A549 (cell line): ENCODE results near the gene PACS2. TPM values are rescaled to one million over a fixed set of nuclear protein-coding genes. Genes with fewer than 3 reads are reported as not detected.
"Not testable (repeated sequence)": the region's sequence is repeated elsewhere in the genome, so short reads cannot be mapped to it uniquely, and the experiment has no call there.

Source experiments
- ATAC-seq, 2 experiments: fragments of 200-7000 bp in 1 of 2; fragments of >200 bp in 1 of 2; cut with Nextera tagmentation in 1 of 2; cut with Tn5 transposase in 1 of 2; 3 replicates each; pipeline versions ENCODE4 v1.8.0 to v1.9.1; 2018 to 2020; ENCODE audit warnings: mild to moderate bottlenecking in 1 of 2, moderate library complexity in 1 of 2
- CTCF ChIA-PET: fragments of 300-600 bp; sonication (Branson Sonifier 250); formaldehyde crosslinking; extraction: SDS; loops from one replicate; lab custom pipeline; 2021; ENCODE audit warnings: antibody characterized with exemption, inconsistent platforms; lab: Yijun Ruan, JAX
- POLR2A ChIA-PET: fragments of 350-600 bp; formaldehyde crosslinking; extraction: SDS; loops from one replicate; lab custom pipeline; 2021; ENCODE audit warnings: antibody characterized with exemption, inconsistent platforms; lab: Yijun Ruan, JAX
- DNase-seq, 2 experiments: peaks; one replicate each; pipeline versions ENCODE4 v3.0.0 to v3.0.0-alpha.2; 2011 to 2016; ENCODE audit warnings: low read depth in 1 of 2, low spot score in 1 of 2
- FAIRE-seq: peaks from 2 replicates; lab custom pipeline; 2011; peaks lifted over from hg19 to GRCh38; lab: Jason Lieb, UNC
- H3K27ac ChIP-seq, 2 experiments: fragments of >200 bp; sonication (Bioruptor Twin); formaldehyde crosslinking; 3 replicates each; pipeline ENCODE4 v1.5.1; 2016 to 2017
- H3K4me1 ChIP-seq: fragments of >200 bp; sonication (Bioruptor Twin); formaldehyde crosslinking; 3 replicates; pipeline ENCODE4 v1.6.1; 2016
- H3K4me2 ChIP-seq: fragments of >200 bp; sonication (Bioruptor Twin); formaldehyde crosslinking; 3 replicates; pipeline ENCODE4 v1.6.1; 2016
- H3K4me3 ChIP-seq: fragments of >200 bp; sonication (Bioruptor Twin); formaldehyde crosslinking; 3 replicates; pipeline ENCODE4 v1.5.1; 2016
- H3K9me3 ChIP-seq: fragments of >200 bp; sonication (Bioruptor Twin); formaldehyde crosslinking; 3 replicates; pipeline ENCODE4 v1.6.1; 2016
- ATOH8 ChIP-seq: fragments of 250-450 bp; sonication (Bioruptor Pico); IDR thresholded peaks from 2 replicates; pipeline ENCODE4 v1.5.0; 2020; ENCODE audit warnings: low read depth, mild to moderate bottlenecking, moderate library complexity
- CBX2 ChIP-seq: fragments of 200-600 bp; sonication (generic); IDR thresholded peaks from 2 replicates; pipeline ENCODE4 v1.6.1; 2016; ENCODE audit warnings: low read depth, mild to moderate bottlenecking, borderline replicate concordance
- CBX8 ChIP-seq: fragments of 200-600 bp; sonication (generic); IDR thresholded peaks from 2 replicates; pipeline ENCODE4 v1.6.1; 2016
- CEBPB ChIP-seq, 2 experiments: fragments of >200 bp in 1 of 2; sonication (Bioruptor Twin) in 1 of 2; formaldehyde crosslinking in 1 of 2; IDR thresholded peaks; 2 replicates each; pipeline ENCODE4 v1.6.1; 2012 to 2016
- CHD2 ChIP-seq: fragments of 150-350 bp; IDR thresholded peaks from 2 replicates; pipeline ENCODE4 v1.6.1; 2014; ENCODE audit warnings: low read length; ENCODE audit not compliant: partially characterized antibody
- CHD4 ChIP-seq: fragments of 200-600 bp; sonication (generic); IDR thresholded peaks from 2 replicates; pipeline ENCODE4 v1.6.1; 2016; ENCODE audit warnings: antibody characterized with exemption, mild to moderate bottlenecking, borderline replicate concordance
- E2F6 ChIP-seq: IDR thresholded peaks from 2 replicates; pipeline ENCODE4 v1.6.1; 2012; ENCODE audit warnings: low read depth, borderline replicate concordance
- EHF ChIP-seq: fragments of 250-450 bp; sonication (Bioruptor Pico); IDR thresholded peaks from 2 replicates; pipeline ENCODE4 v1.5.0; 2020; ENCODE audit warnings: mild to moderate bottlenecking
- EHMT2 ChIP-seq: fragments of 200-600 bp; sonication (generic); IDR thresholded peaks from 2 replicates; pipeline ENCODE4 v1.6.1; 2016; ENCODE audit warnings: antibody characterized with exemption, low read depth, mild to moderate bottlenecking, moderate library complexity
- EP300 ChIP-seq, 2 experiments: fragments of >200 bp; sonication (Bioruptor Twin); formaldehyde crosslinking; IDR thresholded peaks; 2 replicates in 1 of 2; 3 replicates in 1 of 2; pipeline ENCODE4 v1.6.1; 2016 to 2017
- ESRRA ChIP-seq: fragments of 150-350 bp; IDR thresholded peaks from 2 replicates; pipeline ENCODE4 v1.6.1; 2014; ENCODE audit warnings: mild to moderate bottlenecking, low read length, borderline replicate concordance
- FOSL2 ChIP-seq, 2 experiments: fragments of 450-650 bp in 1 of 2; fragments of >200 bp in 1 of 2; sonication (Bioruptor Twin) in 1 of 2; formaldehyde crosslinking; IDR thresholded peaks; 2 replicates each; pipeline versions ENCODE4 v1.5.0 to v1.6.1; 2016 to 2020; ENCODE audit warnings: mild to moderate bottlenecking in 1 of 2, moderate library complexity in 1 of 2
- GATA3 ChIP-seq: IDR thresholded peaks from 2 replicates; pipeline ENCODE4 v1.6.1; 2012; ENCODE audit warnings: borderline replicate concordance
- HDAC2 ChIP-seq: fragments of 200-600 bp; sonication (generic); IDR thresholded peaks from 2 replicates; pipeline ENCODE4 v1.6.1; 2016
- HES2 ChIP-seq: fragments of >200 bp; sonication (Bioruptor Twin); formaldehyde crosslinking; IDR thresholded peaks from 2 replicates; pipeline ENCODE4 v1.6.1; 2016
- HEYL ChIP-seq: fragments of 250-450 bp; sonication (Bioruptor Pico); IDR thresholded peaks from 2 replicates; pipeline ENCODE4 v1.8.0; 2021; ENCODE audit warnings: mild to moderate bottlenecking, moderate library complexity
- HOXA7 ChIP-seq: fragments of 250-450 bp; sonication (Bioruptor Pico); IDR thresholded peaks from 2 replicates; pipeline ENCODE4 v1.5.0; 2020; ENCODE audit warnings: mild to moderate bottlenecking, moderate library complexity
- HOXB13 ChIP-seq: fragments of 250-450 bp; sonication (Bioruptor Pico); IDR thresholded peaks from 2 replicates; pipeline ENCODE4 v1.5.0; 2020; ENCODE audit warnings: low read depth, mild to moderate bottlenecking, moderate library complexity
- KDM1A ChIP-seq: fragments of 200-600 bp; sonication (generic); IDR thresholded peaks from 2 replicates; pipeline ENCODE4 v1.6.1; 2016; ENCODE audit warnings: low read depth, mild to moderate bottlenecking
- MAZ ChIP-seq: fragments of 150-350 bp; IDR thresholded peaks from 2 replicates; pipeline ENCODE4 v1.6.1; 2014; ENCODE audit warnings: antibody characterized with exemption, low read depth, low read length, borderline replicate concordance
- NFE2L2 ChIP-seq: fragments of 150-350 bp; conservative IDR thresholded peaks from 2 replicates; pipeline ENCODE4 v1.6.1; 2014; ENCODE audit warnings: low read length
- NPAS2 ChIP-seq: fragments of 250-450 bp; sonication (Bioruptor Pico); IDR thresholded peaks from 2 replicates; pipeline ENCODE4 v1.8.0; 2022; ENCODE audit warnings: mild to moderate bottlenecking, moderate library complexity, borderline replicate concordance
- RARB ChIP-seq: fragments of 250-450 bp; sonication (Bioruptor Pico); IDR thresholded peaks from 2 replicates; pipeline ENCODE4 v1.8.0; 2021; ENCODE audit warnings: mild to moderate bottlenecking, moderate library complexity
- RFX5 ChIP-seq: fragments of 450-650 bp; IDR thresholded peaks from 2 replicates; pipeline ENCODE4 v1.7.1; 2014; ENCODE audit warnings: antibody characterized with exemption, mild to moderate bottlenecking, moderate library complexity
- RNF2 ChIP-seq: fragments of 200-600 bp; sonication (generic); IDR thresholded peaks from 2 replicates; pipeline ENCODE4 v1.6.1; 2016; ENCODE audit warnings: low read depth, mild to moderate bottlenecking, antibody characterized with exemption, moderate library complexity, borderline replicate concordance
- TFCP2L1 ChIP-seq: fragments of 250-450 bp; sonication (Bioruptor Pico); IDR thresholded peaks from 2 replicates; pipeline ENCODE4 v1.5.0; 2021; ENCODE audit warnings: mild to moderate bottlenecking
- WGBS: methylation state at CpG from one replicate; pipeline ENCODE4 v1.1.6; 2017; ENCODE audit errors: missing lambda C conversion rate; 5-methylcytosine and 5-hydroxymethylcytosine counted together
- polyA plus RNA-seq, 4 experiments: library from polyadenylated mRNA; depleted of rRNA in 3 of 4; stranded (reverse); fragments of >200 nt; fragmentation: RNase III in 1 of 4; extraction: RNeasy Plus Mini Kit Qiagen cat#74134 plus additional on column Dnase treatment in 1 of 4; gene quantifications; 2 replicates in 3 of 4; 3 replicates in 1 of 4; pipeline ENCODE4 v1.2.3, GENCODE V29; 2011 to 2017

Gene PACS2
- polyA plus RNA-seq, 2 of the 4 experiments (the other 2 are of a cell fraction): 11.9 to 24.5 TPM

- POLR2A ChIA-PET: no interaction called here
- Histone ChIP-seq H3K9me3 (no peaks in the 10 kb centered on the region), H3K4me2 (no peak overlapping the region), H3K4me3 (no peak overlapping the region), H3K27ac (no peak overlapping the region), H3K4me1 (no peaks in the 10 kb centered on the region; the same call in 2 of the 3 replicates)
- CTCF ChIA-PET: no interaction called here
- ATAC-seq: no peak
- WGBS: 96% methylated on average over 8 of the region's 9 CpGs
- TF ChIP-seq EHF (CRISPR knock-in tag) (no peak), ESRRA (no peak), CBX2 (no peak), EHMT2 (no peak), HDAC2 (no peak), RNF2 (no peak), RFX5 (no peak), HOXB13 (CRISPR knock-in tag) (no peak), TFCP2L1 (CRISPR knock-in tag) (no peak), HOXA7 (CRISPR knock-in tag) (no peak), MAZ (no peak)
- FAIRE-seq: no peak
- no peak for DNase-seq
Measured at GRCh38 chr14:105286759-105287144, 27.8 kb upstream of the PACS2 start.

- ATAC-seq (peak; percentile 48 to 72; a peak in 4 of 6 replicates), FAIRE-seq (no peak), DNase-seq (no peak)
- no peaks in the 10 kb centered on the region for H3K9me3 ChIP-seq
- no peaks in the 10 kb centered on the region for H3K4me1 ChIP-seq
- ChIA-PET CTCF (interaction anchor here (1.8 kb wide), 1 partner anchor 86 kb away, joined by 7 read pairs; no protein-coding TSS in a partner anchor), POLR2A (no interaction called here)
- no peak overlapping the region for H3K27ac ChIP-seq
- H3K4me3 ChIP-seq: no peak overlapping the region
- no peak for TF ChIP-seq HDAC2
- WGBS: 88% methylated on average over 24 of the region's 24 CpGs
- H3K4me2 ChIP-seq: no peak overlapping the region
Measured at GRCh38 chr14:105287249-105288102, 27.1 kb upstream of the PACS2 start.

GRCh38 chr14:105288936-105289335 is 25.6 kb upstream of the PACS2 start:
- ChIA-PET CTCF (interaction anchor here (0.7 to 1.8 kb wide), 4 partner anchors 11 to 88 kb away, joined by 3 to 7 read pairs (median 4); no protein-coding TSS in a partner anchor), POLR2A (interaction anchor here (1.2 kb wide), 1 partner anchor 12 kb away, joined by 4 read pairs; the partner anchor contains the start of gene BRF1)
- DNase-seq: not testable (repeated sequence)

GRCh38 chr14:105290621-105291346 is 23.8 kb upstream of the PACS2 start:
- DNase-seq (no peak), FAIRE-seq (no peak), ATAC-seq (peak in 1 of 2 experiments; percentile 49; a peak in 3 of 6 replicates)
- Histone ChIP-seq H3K4me2 (no peak overlapping the region), H3K4me3 (no peak overlapping the region), H3K27ac (no peak overlapping the region), H3K9me3 (no peaks in the 10 kb centered on the region), H3K4me1 (no peaks in the 10 kb centered on the region)
- CTCF ChIA-PET: interaction anchor here (1.4 to 3.5 kb wide), 3 partner anchors 9 to 200 kb away, joined by 3 to 15 read pairs (median 7); no protein-coding TSS in a partner anchor
- POLR2A ChIA-PET: interaction anchor here (1.1 kb wide), 1 partner anchor 10 kb away, joined by 3 read pairs; the partner anchor contains the start of gene BRF1
- 91% methylated on average over 13 of the region's 13 CpGs for WGBS
- no peak for TF ChIP-seq KDM1A
- no peak for TF ChIP-seq CBX2
- no peak for TF ChIP-seq HES2
- TF ChIP-seq CEBPB (IDR thresholded peaks at IDR 0.05): no peak
- no peak for TF ChIP-seq NPAS2 (CRISPR knock-in tag)
- no peak for TF ChIP-seq HEYL (CRISPR knock-in tag)
- no peak for TF ChIP-seq EP300 (IDR thresholded peaks at IDR 0.05)
- no peak for TF ChIP-seq CBX8
- TF ChIP-seq CHD4: no peak
- TF ChIP-seq E2F6: no peak
- no peak for TF ChIP-seq GATA3
- TF ChIP-seq FOSL2 (IDR thresholded peaks at IDR 0.05): no peak
- no peak for TF ChIP-seq FOSL2 (CRISPR knock-in tag; IDR thresholded peaks at IDR 0.05)
- TF ChIP-seq HOXA7 (CRISPR knock-in tag): no peak
- no peak for TF ChIP-seq RARB (CRISPR knock-in tag)
- TF ChIP-seq ATOH8 (CRISPR knock-in tag): no peak
- no peak for TF ChIP-seq MAZ
- TF ChIP-seq CHD2: no peak
- TF ChIP-seq NFE2L2: no peak

More at GRCh38 chr14:105288936-105289335, 25.6 kb upstream of the PACS2 start:
- H3K4me2 ChIP-seq, H3K4me3 ChIP-seq, ATAC-seq, H3K9me3 ChIP-seq, H3K4me1 ChIP-seq, H3K27ac ChIP-seq, FAIRE-seq: not testable (repeated sequence)
- WGBS: 87% methylated on average over 6 of the region's 6 CpGs
